Nephron (organoid): Measurements from ENCODE around the gene DDX55.
"Not testable (repeated sequence)": the region's sequence is repeated elsewhere in the genome, so short reads cannot be mapped to it uniquely, and the experiment has no call there.

Experiments used
- H3K27ac Mint-ChIP-seq, 3 experiments: 2 replicates each; pipeline ENCODE4 v1.8.0; 2020; ENCODE audit warnings: mixed read lengths in 3 of 3, mild to moderate bottlenecking in 2 of 3, moderate library complexity in 1 of 3
- H3K27me3 Mint-ChIP-seq: 2 replicates; pipeline ENCODE4 v1.8.0; 2021; ENCODE audit warnings: low read depth, mild to moderate bottlenecking, moderate library complexity, mixed read lengths
- H3K36me3 Mint-ChIP-seq: 2 replicates; pipeline ENCODE4 v1.8.0; 2020; ENCODE audit warnings: low read depth, mixed read lengths
- H3K4me1 Mint-ChIP-seq: 2 replicates; pipeline ENCODE4 v1.8.0; 2020; ENCODE audit warnings: mixed read lengths
- H3K4me3 Mint-ChIP-seq, 3 experiments: 2 replicates each; pipeline ENCODE4 v1.8.0; 2020; ENCODE audit warnings: mild to moderate bottlenecking in 3 of 3, mixed read lengths in 3 of 3, moderate library complexity in 2 of 3
- H3K9me3 Mint-ChIP-seq: 2 replicates; pipeline ENCODE4 v1.8.0; 2020; ENCODE audit warnings: mixed read lengths
- CTCF ChIP-seq, 3 experiments: fragments of 200-600 bp; sonication (generic); IDR thresholded peaks; one replicate each; pipeline ENCODE4 v1.5.0; 2021; ENCODE audit warnings: antibody characterized with exemption in 3 of 3; ENCODE audit not compliant: unreplicated experiment in 3 of 3

DDX55 gene

GRCh38 chr12:123601602-123602489 lies at the start of gene DDX55:
Gene DDX55 (plus strand): TSS chr12:123602099. CDS start chr12:123602149, 50 bp downstream.
- Mint-ChIP-seq H3K36me3 (peaks cover 33% of the 10 kb centered on the region), H3K4me1 (peaks cover 23% of the 10 kb centered on the region), H3K9me3 (no peaks in the 10 kb centered on the region), H3K27me3 (no peaks in the 10 kb centered on the region), H3K4me3 (peak within 1 kb of the TSS; percentile 81 to 96 (median 95)), H3K27ac (peak within 1 kb of the TSS; percentile 26 to 92 (median 89))
- TF ChIP-seq CTCF (IDR thresholded peaks at IDR 0.05; ENCODE audit: unreplicated experiment in 3 of 3), result peak; percentile 31 to 64 (median 55)

GRCh38 chr12:123554136-123554535 lies 47.8 kb upstream of the DDX55 start:
- H3K36me3 Mint-ChIP-seq, H3K27ac Mint-ChIP-seq, H3K9me3 Mint-ChIP-seq, H3K27me3 Mint-ChIP-seq, H3K4me1 Mint-ChIP-seq, H3K4me3 Mint-ChIP-seq: not testable (repeated sequence)

DNA sequence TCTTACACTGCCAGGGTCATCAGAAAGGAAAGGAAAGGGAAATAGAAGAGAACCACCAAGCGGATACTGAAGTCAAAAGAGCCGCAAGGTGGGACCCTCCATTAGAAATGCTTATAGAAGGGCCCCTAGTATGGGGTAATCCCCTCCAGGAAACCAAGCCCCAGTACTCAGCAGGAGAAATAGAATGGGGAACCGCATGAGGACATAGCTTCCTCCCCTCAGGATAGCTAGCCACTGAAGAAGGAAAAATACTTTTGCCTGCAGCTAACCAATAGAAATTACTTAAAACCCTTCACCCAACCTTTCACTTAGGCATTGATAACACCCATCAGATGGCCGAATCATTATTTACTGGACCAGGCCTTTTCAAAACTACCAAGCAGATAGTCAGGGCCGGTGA lies 47.1 kb upstream of the DDX55 start:
- H3K27ac Mint-ChIP-seq, H3K4me3 Mint-ChIP-seq, H3K4me1 Mint-ChIP-seq, H3K27me3 Mint-ChIP-seq, H3K9me3 Mint-ChIP-seq, H3K36me3 Mint-ChIP-seq: not testable (repeated sequence)

DNA sequence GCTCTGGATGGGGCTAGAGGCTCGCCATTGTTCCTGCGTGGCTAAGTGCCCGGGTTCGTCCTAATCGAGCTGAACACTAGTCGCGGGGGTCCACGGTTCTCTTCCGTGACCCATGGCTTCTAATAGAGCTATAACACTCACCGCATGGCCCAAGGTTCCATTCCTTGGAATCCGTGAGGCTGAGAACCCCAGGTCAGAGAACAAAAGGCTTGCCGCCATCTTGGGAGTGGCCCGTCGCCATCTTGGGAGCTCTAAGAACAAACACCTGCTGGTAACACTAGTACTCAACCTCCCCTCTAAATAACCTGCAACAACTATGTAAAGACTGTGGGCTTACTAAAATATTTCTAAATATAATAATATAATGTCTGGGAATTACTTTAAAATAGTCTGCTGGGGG lies 43.4 kb upstream of the DDX55 start:
- H3K27ac Mint-ChIP-seq, H3K27me3 Mint-ChIP-seq, H3K9me3 Mint-ChIP-seq, H3K36me3 Mint-ChIP-seq, H3K4me1 Mint-ChIP-seq, H3K4me3 Mint-ChIP-seq: not testable (repeated sequence)

DNA sequence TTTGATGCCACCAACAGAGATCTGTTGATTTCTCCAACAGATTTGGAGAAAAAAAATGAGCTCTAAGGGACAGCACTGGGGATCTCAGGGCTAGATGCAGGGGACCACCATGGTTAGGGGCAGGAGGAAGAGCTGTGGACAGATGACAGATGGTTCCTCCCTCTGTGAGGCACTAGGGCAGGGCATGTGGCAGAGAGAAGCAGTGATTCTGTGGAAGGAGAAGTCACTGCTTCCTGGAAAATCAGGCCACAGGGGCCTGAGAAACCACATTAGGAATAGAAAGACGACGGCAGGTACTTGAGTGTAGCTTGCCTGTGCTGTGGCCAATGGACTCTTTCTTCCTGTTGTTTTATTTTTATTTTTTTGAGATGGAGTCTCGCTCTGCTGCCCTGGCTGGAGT lies 42.4 kb upstream of the DDX55 start:
- no peak for TF ChIP-seq CTCF (IDR thresholded peaks at IDR 0.05; ENCODE audit: unreplicated experiment in 3 of 3)
- H3K36me3 Mint-ChIP-seq, result no peaks in the 10 kb centered on the region
- H3K4me3 Mint-ChIP-seq, result no peak overlapping the region
- H3K4me1 Mint-ChIP-seq, result no peaks in the 10 kb centered on the region
- H3K27ac Mint-ChIP-seq, result no peak overlapping the region
- peaks cover 3% of the 10 kb centered on the region for H3K27me3 Mint-ChIP-seq
- H3K9me3 Mint-ChIP-seq, result no peaks in the 10 kb centered on the region

GRCh38 chr12:123571343-123571813 lies 30.5 kb upstream of the DDX55 start:
- H3K4me3 Mint-ChIP-seq, result no peak overlapping the region
- no peaks in the 10 kb centered on the region for H3K9me3 Mint-ChIP-seq
- peaks cover 4% of the 10 kb centered on the region for H3K36me3 Mint-ChIP-seq
- no peak for TF ChIP-seq CTCF (IDR thresholded peaks at IDR 0.05; ENCODE audit: unreplicated experiment in 3 of 3)
- no peaks in the 10 kb centered on the region for H3K4me1 Mint-ChIP-seq
- H3K27me3 Mint-ChIP-seq, result no peaks in the 10 kb centered on the region
- no peak overlapping the region for H3K27ac Mint-ChIP-seq

DNA sequence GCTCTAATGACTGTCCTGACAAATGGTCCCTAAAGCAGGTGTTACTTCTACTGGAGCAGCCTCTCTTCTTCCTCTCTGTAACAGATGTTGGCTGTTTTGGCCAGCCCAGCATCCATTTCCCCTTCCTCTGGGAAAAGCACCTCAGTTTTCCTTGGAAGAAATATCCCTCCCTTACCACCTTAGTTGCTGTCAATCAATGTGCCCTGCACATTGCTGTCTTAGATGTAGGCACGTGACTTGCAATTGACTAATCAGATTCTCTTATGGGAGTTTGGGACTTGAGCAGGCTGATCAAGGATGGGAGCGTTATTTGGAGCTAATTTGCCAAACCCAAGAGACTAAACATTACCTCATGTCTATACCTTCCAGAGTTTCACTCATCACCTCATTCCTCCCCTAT lies 29.5 kb upstream of the DDX55 start:
- Mint-ChIP-seq H3K4me1 (no peaks in the 10 kb centered on the region), H3K9me3 (no peaks in the 10 kb centered on the region), H3K4me3 (no peak overlapping the region), H3K27me3 (no peaks in the 10 kb centered on the region), H3K36me3 (peaks cover 8% of the 10 kb centered on the region), H3K27ac (no peak overlapping the region)
- no peak for TF ChIP-seq CTCF (IDR thresholded peaks at IDR 0.05; ENCODE audit: unreplicated experiment in 3 of 3)
